OCI-LY1 (cell line): ENCODE data around the gene CEND1.

Experiments used
- H2AFZ ChIP-seq: fragments of 200-600 bp; sonication (generic), shearing (Covaris generic); 2 replicates; pipeline ENCODE4 v1.6.0; 2014; ENCODE audit warnings: antibody characterized with exemption, mild to moderate bottlenecking, low read length
- H3F3A ChIP-seq: fragments of 200-600 bp; sonication (generic), shearing (Covaris generic); 2 replicates; pipeline ENCODE4 v1.6.0; 2014; ENCODE audit warnings: mild to moderate bottlenecking, antibody characterized with exemption, low read length, moderate library complexity; ENCODE audit not compliant: insufficient read depth
- H3K27ac ChIP-seq: fragments of 200-600 bp; sonication (generic); 2 replicates; pipeline ENCODE4 v1.5.1; 2014; ENCODE audit warnings: low read length, mixed run types, mild to moderate bottlenecking, low read depth; ENCODE audit not compliant: poor library complexity, severe bottlenecking
- H3K27me3 ChIP-seq: fragments of 200-600 bp; sonication (generic); 2 replicates; pipeline ENCODE4 v1.6.0; 2014; ENCODE audit warnings: antibody characterized with exemption, mild to moderate bottlenecking, low read length, moderate library complexity; ENCODE audit not compliant: insufficient read depth
- H3K36me3 ChIP-seq: fragments of 200-600 bp; sonication (generic); 2 replicates; pipeline ENCODE4 v1.6.1; 2014; ENCODE audit warnings: mild to moderate bottlenecking, antibody characterized with exemption, low read length, moderate library complexity, mixed read lengths; ENCODE audit not compliant: insufficient read depth
- H3K4me1 ChIP-seq: fragments of 200-600 bp; sonication (generic); 2 replicates; pipeline ENCODE4 v1.5.1; 2014; ENCODE audit warnings: mild to moderate bottlenecking, low read length, moderate library complexity; ENCODE audit not compliant: insufficient read depth, severe bottlenecking
- H3K4me2 ChIP-seq: fragments of 200-600 bp; sonication (generic), shearing (Covaris generic); 2 replicates; pipeline ENCODE4 v1.6.1; 2014; ENCODE audit warnings: low read length
- H3K4me3 ChIP-seq: fragments of 200-600 bp; sonication (generic); 2 replicates; pipeline ENCODE4 v1.5.1; 2014; ENCODE audit warnings: low read length, low read depth, mild to moderate bottlenecking, mixed read lengths; ENCODE audit not compliant: poor library complexity, severe bottlenecking
- H3K79me2 ChIP-seq: fragments of 200-600 bp; shearing (Covaris generic); 2 replicates; pipeline ENCODE4 v1.6.1; 2016; ENCODE audit warnings: mixed run types, low read length, mixed read lengths; ENCODE audit not compliant: insufficient read depth
- H3K9ac ChIP-seq: fragments of 200-600 bp; sonication (generic), shearing (Covaris generic); 2 replicates; pipeline ENCODE4 v1.6.1; 2014; ENCODE audit warnings: mild to moderate bottlenecking, low read length, mixed read lengths
- H3K9me2 ChIP-seq: fragments of 200-600 bp; sonication (generic), shearing (Covaris generic); 2 replicates; pipeline ENCODE4 v1.6.1; 2014; ENCODE audit warnings: low read depth, mild to moderate bottlenecking, low read length, mixed read lengths
- H3K9me3 ChIP-seq: fragments of 200-600 bp; shearing (Covaris generic); 2 replicates; pipeline ENCODE4 v1.6.1; 2014; ENCODE audit warnings: low read length, mixed read lengths
- H4K20me1 ChIP-seq: fragments of 200-600 bp; sonication (generic), shearing (Covaris generic); 2 replicates; pipeline ENCODE4 v1.6.0; 2016; ENCODE audit warnings: mild to moderate bottlenecking, low read length; ENCODE audit not compliant: insufficient read depth
- EZH2 ChIP-seq: fragments of 200-600 bp; sonication (generic), shearing (Covaris generic); IDR thresholded peaks from 2 replicates; pipeline ENCODE4 v1.8.0; 2017; ENCODE audit warnings: borderline replicate concordance, mixed run types, mild to moderate bottlenecking, antibody characterized with exemption, low read length, moderate library complexity, mixed read lengths
- TF ChIP-seq, protein P1 (sequence below): fragments of 200-600 bp; sonication (generic), shearing (Covaris generic); IDR thresholded peaks from 2 replicates; pipeline ENCODE4 v1.5.1; 2017; ENCODE audit warnings: mild to moderate bottlenecking, antibody characterized with exemption, low read length, moderate library complexity, mixed read lengths

Gene CEND1

DNA sequence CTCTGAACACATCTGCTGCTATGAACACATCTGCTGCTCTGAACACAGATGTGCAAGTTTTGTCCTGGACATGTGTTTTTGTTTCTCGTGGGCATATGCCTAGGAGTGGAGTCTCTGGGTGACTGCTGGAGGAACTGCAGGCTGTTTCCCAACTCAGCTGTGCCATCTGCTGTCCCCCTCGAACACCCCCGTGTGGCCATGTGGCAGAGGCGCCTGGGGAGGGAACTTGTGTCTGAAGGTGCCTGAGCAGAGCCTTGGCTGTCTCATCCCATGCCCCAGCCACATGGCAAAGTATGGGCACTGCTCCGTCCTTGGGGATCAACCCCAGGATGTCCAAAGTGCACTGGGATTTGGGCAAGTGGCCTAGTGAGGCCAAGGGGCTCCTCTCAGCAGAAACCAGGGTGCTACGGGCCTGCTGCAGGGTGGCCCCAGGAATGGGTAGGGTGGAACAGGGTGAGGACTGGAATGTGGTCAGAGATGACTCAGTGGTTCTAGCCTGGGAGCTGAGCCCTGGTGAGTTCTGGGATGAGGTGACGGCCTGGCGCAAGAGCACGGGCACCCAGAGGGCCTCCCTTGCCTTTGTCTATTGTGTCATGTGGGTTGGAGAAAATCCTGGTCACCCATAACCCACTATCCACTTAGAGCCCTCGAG is 27.3 kb downstream of the CEND1 start:
- H2AFZ ChIP-seq: no peak overlapping the region
- no peaks in the 10 kb centered on the region for H3K9me2 ChIP-seq
- peak overlapping the region; percentile 47 for H3K27ac ChIP-seq
- no peaks in the 10 kb centered on the region for H3F3A ChIP-seq
- no peaks in the 10 kb centered on the region for H3K27me3 ChIP-seq
- H3K9ac ChIP-seq: no peak overlapping the region; the same call in 1 of the 2 replicates
- peaks cover 89% of the 10 kb centered on the region for H3K36me3 ChIP-seq
- no peak overlapping the region for H3K4me3 ChIP-seq
- H3K4me1 ChIP-seq: peaks cover 5% of the 10 kb centered on the region
- TF ChIP-seq EZH2: no peak
- TF ChIP-seq, protein P1, sequence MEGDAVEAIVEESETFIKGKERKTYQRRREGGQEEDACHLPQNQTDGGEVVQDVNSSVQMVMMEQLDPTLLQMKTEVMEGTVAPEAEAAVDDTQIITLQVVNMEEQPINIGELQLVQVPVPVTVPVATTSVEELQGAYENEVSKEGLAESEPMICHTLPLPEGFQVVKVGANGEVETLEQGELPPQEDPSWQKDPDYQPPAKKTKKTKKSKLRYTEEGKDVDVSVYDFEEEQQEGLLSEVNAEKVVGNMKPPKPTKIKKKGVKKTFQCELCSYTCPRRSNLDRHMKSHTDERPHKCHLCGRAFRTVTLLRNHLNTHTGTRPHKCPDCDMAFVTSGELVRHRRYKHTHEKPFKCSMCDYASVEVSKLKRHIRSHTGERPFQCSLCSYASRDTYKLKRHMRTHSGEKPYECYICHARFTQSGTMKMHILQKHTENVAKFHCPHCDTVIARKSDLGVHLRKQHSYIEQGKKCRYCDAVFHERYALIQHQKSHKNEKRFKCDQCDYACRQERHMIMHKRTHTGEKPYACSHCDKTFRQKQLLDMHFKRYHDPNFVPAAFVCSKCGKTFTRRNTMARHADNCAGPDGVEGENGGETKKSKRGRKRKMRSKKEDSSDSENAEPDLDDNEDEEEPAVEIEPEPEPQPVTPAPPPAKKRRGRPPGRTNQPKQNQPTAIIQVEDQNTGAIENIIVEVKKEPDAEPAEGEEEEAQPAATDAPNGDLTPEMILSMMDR: peak; percentile 39; the same call in 1 of the 2 replicates
- no peaks in the 10 kb centered on the region for H4K20me1 ChIP-seq
- no peaks in the 10 kb centered on the region for H3K79me2 ChIP-seq
- H3K4me2 ChIP-seq: no peak overlapping the region
- no peaks in the 10 kb centered on the region for H3K9me3 ChIP-seq

DNA sequence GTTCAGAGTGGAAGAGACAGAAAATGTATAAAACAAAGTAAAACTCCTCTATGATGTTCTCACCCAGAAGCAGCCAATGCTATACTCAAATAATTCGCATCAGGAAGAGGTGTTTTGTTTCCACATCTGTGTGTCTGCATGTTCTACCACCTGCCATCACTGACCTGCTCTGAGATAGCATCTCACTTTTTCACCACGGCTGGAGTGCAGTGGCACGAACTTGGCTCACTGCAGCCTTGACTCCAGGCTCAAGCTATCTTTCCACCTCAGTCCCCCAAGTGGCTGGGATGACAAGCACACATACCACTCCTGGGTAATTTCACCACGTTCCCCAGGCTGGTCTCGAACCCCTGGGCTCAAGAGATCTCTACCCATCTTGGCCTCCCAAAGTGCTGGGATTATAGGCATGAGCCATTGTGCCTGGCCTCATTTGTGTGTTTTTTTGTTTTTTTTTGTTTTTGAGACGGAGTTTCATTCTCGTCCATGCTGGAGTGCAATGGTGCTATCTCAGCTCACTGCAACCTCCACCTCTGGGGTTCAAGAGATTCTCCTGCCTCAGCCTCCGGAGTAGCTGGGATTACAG is 28.3 kb downstream of the CEND1 start:
- Histone ChIP-seq H3K9ac (no peak overlapping the region), H3K4me2 (no peak overlapping the region)
- TF ChIP-seq EZH2: no peak
- TF ChIP-seq, protein P1: no peak

DNA sequence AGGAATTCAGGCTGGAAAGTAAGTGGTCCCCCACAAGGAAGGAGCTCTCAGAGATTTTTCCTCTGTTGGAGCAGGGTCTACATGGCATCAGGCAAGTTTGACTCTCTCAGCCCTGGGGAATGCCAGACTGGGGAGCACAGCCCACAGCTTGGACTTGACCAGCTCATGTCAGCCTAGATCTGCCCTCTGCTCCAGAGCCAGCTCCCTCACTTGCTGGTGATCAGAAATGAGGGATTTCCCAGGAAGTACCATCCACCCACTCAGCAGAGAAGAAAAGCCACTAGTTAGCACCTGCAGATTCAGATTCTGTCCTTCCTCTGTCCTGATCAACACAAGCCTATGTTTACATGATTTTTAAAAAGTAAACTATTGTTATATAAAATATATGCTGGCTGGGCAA is 29.7 kb downstream of the CEND1 start:
- Histone ChIP-seq H3K4me2 (no peak overlapping the region), H3F3A (no peaks in the 10 kb centered on the region), H3K4me1 (peaks cover 5% of the 10 kb centered on the region), H3K79me2 (no peaks in the 10 kb centered on the region), H3K9me2 (no peaks in the 10 kb centered on the region), H2AFZ (no peak overlapping the region), H3K9me3 (no peaks in the 10 kb centered on the region), H3K9ac (no peak overlapping the region), H3K36me3 (peaks cover 91% of the 10 kb centered on the region), H4K20me1 (no peaks in the 10 kb centered on the region), H3K27ac (no peak overlapping the region), H3K27me3 (no peaks in the 10 kb centered on the region), H3K4me3 (no peak overlapping the region)
- TF ChIP-seq, protein P1: no peak
- TF ChIP-seq EZH2: no peak

More for the DNA sequence above, 28.3 kb downstream of the CEND1 start:
- no peaks in the 10 kb centered on the region for H3K27me3 ChIP-seq
- H3K36me3 ChIP-seq: peaks cover 89% of the 10 kb centered on the region
- H3F3A ChIP-seq: no peaks in the 10 kb centered on the region
- H3K9me3 ChIP-seq: no peaks in the 10 kb centered on the region
- H3K9me2 ChIP-seq: no peaks in the 10 kb centered on the region
- H2AFZ ChIP-seq: no peak overlapping the region
- H3K4me3 ChIP-seq: no peak overlapping the region
- no peaks in the 10 kb centered on the region for H4K20me1 ChIP-seq
- H3K79me2 ChIP-seq: no peaks in the 10 kb centered on the region
- peaks cover 5% of the 10 kb centered on the region for H3K4me1 ChIP-seq
- H3K27ac ChIP-seq: no peak overlapping the region
